GM21367 (cell line): ENCODE data around the gene RFC1.

Source experiments
- ATAC-seq: cut with Tn5 transposase; IDR thresholded peaks from one replicate; pipeline ENCODE4 v1.9.1; 2021; ENCODE audit not compliant: unreplicated experiment

The RFC1 gene

GRCh38 chr4:39357002-39357401, 9.2 kb downstream of the RFC1 start:
- ATAC-seq, result peak; percentile 29

- no peak for ATAC-seq
Measured at GRCh38 chr4:39354254-39354552, 12.0 kb downstream of the RFC1 start.

- peak; percentile 60 for ATAC-seq
Measured at GRCh38 chr4:39353478-39354253, 12.5 kb downstream of the RFC1 start.

GRCh38 chr4:39353149-39353477, 13.0 kb downstream of the RFC1 start:
- peak; percentile 2 for ATAC-seq

- no peak for ATAC-seq
Measured at GRCh38 chr4:39349326-39349725, 16.8 kb downstream of the RFC1 start.

- ATAC-seq, result no peak
Measured at GRCh38 chr4:39348371-39349315, 17.5 kb downstream of the RFC1 start.

GRCh38 chr4:39346856-39347519, 19.2 kb downstream of the RFC1 start:
- ATAC-seq, result no peak

GRCh38 chr4:39342731-39343130, 23.4 kb downstream of the RFC1 start:
- ATAC-seq, result no peak

GRCh38 chr4:39341075-39341725, 25.0 kb downstream of the RFC1 start:
- no peak for ATAC-seq

GRCh38 chr4:39339968-39340367, 26.2 kb downstream of the RFC1 start:
- no peak for ATAC-seq

- ATAC-seq, result no peak
Measured at GRCh38 chr4:39337841-39338240, 28.3 kb downstream of the RFC1 start.

- ATAC-seq, result no peak
Measured at GRCh38 chr4:39335566-39335965, 30.6 kb downstream of the RFC1 start.

- no peak for ATAC-seq
Measured at GRCh38 chr4:39331191-39331590, 35.0 kb downstream of the RFC1 start.

GRCh38 chr4:39330353-39330752, 35.8 kb downstream of the RFC1 start:
- ATAC-seq, result no peak

GRCh38 chr4:39326468-39326977, 39.6 kb downstream of the RFC1 start:
- no peak for ATAC-seq

- ATAC-seq, result no peak
Measured at GRCh38 chr4:39324897-39325613, 41.1 kb downstream of the RFC1 start.

- no peak for ATAC-seq
Measured at GRCh38 chr4:39324446-39324845, 41.7 kb downstream of the RFC1 start.

GRCh38 chr4:39323821-39324220, 42.3 kb downstream of the RFC1 start:
- ATAC-seq, result no peak

- ATAC-seq, result no peak
Measured at GRCh38 chr4:39320381-39321115, 45.6 kb downstream of the RFC1 start.

- ATAC-seq, result no peak
Measured at GRCh38 chr4:39319676-39320075, 46.5 kb downstream of the RFC1 start.
